ENCODE data around the gene NUTF2. TPM values are rescaled to one million over a fixed set of nuclear protein-coding genes. Genes with fewer than 3 reads are reported as not detected.
A peak's percentile ranks its signal among the peaks of the same experiment; 100 is the strongest.

Gene NUTF2
- total RNA-seq, 4 donors from 2014 or later = 88.5 to 136 (median 109) TPM

DNA sequence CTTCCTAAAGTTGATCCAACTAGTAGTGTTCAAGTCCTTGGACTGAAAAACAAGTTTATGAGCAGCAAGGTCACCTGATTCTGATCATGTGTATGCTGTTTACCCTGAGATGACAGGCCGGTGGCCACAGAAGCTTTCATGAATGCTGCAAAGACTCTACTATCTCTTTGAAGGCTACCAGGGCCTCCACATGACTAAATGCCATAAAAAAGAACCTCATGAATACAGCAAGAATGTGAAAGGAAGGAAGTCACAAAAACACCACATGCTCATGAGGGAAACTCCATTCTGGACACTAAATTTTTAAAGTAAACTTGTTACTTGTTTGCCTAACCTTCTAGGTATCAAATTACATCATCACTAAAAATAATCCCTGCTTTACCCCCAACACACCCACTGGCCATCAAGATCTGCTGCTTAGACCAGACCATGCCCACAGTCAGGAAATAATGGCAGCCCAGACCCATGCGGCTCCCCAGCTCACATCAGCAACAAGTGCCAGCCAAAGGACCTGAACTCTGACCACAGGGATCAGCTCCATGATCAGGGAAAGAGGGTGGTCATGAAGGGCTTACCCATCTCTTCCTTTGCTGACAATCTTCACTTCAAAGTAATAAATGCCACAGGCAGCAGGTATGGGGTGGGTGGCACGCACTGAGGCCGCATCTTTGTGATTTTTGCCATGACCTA, 41.7 kb upstream of the NUTF2 start:
- WGBS, 2 donors = 78 to 86% methylated on average over 4 of the region's 4 CpGs
- TF ChIP-seq POLR2A (IDR thresholded peaks at IDR 0.05) = no peak
- TF ChIP-seq, protein P1, sequence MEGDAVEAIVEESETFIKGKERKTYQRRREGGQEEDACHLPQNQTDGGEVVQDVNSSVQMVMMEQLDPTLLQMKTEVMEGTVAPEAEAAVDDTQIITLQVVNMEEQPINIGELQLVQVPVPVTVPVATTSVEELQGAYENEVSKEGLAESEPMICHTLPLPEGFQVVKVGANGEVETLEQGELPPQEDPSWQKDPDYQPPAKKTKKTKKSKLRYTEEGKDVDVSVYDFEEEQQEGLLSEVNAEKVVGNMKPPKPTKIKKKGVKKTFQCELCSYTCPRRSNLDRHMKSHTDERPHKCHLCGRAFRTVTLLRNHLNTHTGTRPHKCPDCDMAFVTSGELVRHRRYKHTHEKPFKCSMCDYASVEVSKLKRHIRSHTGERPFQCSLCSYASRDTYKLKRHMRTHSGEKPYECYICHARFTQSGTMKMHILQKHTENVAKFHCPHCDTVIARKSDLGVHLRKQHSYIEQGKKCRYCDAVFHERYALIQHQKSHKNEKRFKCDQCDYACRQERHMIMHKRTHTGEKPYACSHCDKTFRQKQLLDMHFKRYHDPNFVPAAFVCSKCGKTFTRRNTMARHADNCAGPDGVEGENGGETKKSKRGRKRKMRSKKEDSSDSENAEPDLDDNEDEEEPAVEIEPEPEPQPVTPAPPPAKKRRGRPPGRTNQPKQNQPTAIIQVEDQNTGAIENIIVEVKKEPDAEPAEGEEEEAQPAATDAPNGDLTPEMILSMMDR (IDR thresholded peaks at IDR 0.05) = no peak
- DNase-seq (ENCODE audit: low spot score in 2 of 2) = no peak
- intact Hi-C loops (cut with DNase I; ENCODE audit: low total_unique reads) = no loop called here
- no peak overlapping the region for H3K4me3 ChIP-seq (ENCODE audit: low read depth, poor library complexity, severe bottlenecking)

DNA sequence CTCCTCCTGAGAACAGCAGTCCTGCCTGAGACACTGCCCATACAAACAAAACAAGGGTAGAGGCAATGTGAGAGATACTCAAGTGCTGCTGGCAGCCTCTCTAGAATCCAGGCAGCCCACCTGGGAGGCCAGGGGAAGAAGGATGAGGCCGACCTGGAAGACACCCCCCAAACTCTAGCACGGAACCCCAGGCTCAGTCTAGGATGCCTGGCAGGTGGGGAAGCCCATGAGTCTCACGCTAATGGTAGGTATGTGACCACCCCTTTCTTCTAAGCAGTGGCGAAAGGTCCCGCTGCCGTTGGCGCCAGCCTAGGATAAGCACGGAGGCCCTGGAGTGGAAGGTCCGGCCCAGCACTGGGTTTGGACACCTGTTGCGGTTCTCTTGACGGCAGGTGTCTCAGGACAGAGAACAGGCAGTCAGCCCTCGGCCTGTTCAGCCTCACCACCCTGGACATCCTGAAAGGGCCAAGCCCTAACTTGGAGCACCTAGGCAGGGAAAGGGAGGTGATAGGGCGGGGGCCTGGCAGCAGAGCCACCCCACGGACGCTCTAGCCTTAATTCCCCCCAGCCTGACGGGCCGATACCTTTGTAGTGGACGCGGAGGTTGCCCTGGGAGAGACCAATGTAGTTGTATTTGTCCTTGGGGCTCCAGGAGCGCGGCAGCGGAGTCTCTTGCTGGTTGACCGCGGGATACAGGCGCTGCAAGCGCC, 40.9 kb upstream of the NUTF2 start:
- peak overlapping the region; percentile 81 for H3K4me3 ChIP-seq (ENCODE audit: low read depth, poor library complexity, severe bottlenecking)
- WGBS, 2 donors = 1% methylated on average over 19 to 25 of the region's 26 CpGs
- intact Hi-C loops (cut with DNase I; ENCODE audit: low total_unique reads) = no loop called here
- peak in 1 of 2 donors; percentile 18 for DNase-seq (ENCODE audit: low spot score in 2 of 2)
- TF ChIP-seq, protein P1 (IDR thresholded peaks at IDR 0.05) = no peak
- TF ChIP-seq POLR2A (IDR thresholded peaks at IDR 0.05) = no peak

DNA sequence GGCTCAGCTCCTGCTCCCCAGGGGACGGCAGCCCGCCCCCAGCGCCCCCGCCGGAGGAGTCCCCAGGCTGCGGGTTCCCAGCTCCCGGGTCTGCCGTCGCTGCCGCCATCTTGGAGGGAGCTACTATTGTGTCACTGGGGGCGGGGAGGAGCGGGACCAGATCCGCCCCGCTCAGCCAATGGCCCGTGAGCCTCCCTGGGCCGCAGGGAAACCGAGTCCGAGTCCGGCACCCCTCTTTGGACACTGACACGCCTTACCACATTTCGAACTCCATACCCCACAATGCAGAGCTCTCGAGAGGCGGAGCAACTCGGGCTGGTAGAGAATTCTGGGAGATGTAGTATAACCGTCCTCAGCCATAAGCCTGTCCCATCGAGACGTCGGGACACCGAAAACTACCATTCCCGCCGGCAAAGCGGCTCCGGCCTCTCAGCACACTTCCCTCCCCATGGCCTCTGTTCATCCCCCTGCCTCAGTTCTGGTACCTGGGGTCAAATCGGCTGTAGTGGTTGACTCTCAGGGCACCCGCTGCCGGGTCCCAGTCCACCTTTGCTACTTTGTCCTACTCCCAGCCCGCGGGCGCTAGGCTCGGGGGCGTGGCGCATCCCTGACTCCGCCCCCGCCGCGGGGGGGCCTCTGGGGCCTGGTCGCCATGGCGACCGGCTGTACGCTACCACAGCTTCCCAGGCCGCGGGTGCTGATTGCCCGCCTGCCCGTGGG, 40.1 kb upstream of the NUTF2 start, which contains the start of the genes RANBP10 and TSNAXIP1:
TSS of gene RANBP10 (minus strand) at position 133 of the 720 bp plus-strand sequence. CDS start at position 109, 24 bp downstream.
TSS of gene TSNAXIP1 (plus strand) at position 462 of the 720 bp plus-strand sequence. CDS start 261 bp downstream, outside the sequence.
- WGBS, 2 donors = 1% methylated on average over 39 to 41 of the region's 54 CpGs
- intact Hi-C loops (cut with DNase I; ENCODE audit: low total_unique reads) = no loop called here
- DNase-seq (ENCODE audit: low spot score in 2 of 2) = peak; percentile 98 to 99
- TF ChIP-seq, protein P1 (IDR thresholded peaks at IDR 0.05) = no peak
- no peak for TF ChIP-seq POLR2A (IDR thresholded peaks at IDR 0.05)
- H3K4me3 ChIP-seq (ENCODE audit: low read depth, poor library complexity, severe bottlenecking) = peak within 1 kb of the TSS; percentile 81

DNA sequence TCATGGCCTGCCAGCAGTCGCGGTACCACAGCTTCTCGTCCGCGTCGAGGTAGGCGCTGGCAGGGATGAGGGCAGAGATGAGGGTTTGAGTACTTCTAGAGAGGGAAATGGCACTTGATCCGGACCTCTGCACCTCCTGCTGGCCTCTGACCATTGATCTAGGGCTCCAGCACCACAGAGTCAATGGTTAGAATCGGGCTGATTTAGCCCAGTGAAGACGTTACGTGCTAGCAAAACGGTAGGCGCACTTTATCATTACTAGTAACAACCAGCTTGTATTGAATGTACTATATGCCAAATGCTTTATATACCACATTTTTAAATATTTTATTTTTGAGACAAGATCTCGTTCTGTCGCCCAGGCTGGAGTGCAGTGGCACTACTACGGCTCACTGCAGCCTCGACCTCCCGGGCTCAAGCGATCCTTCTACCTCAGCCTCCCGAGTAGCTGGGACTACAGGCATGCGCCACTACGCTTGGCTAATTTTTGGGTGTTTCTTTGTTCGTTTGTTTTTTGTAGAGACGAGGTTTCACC, 39.5 kb upstream of the NUTF2 start:
- TF ChIP-seq POLR2A (IDR thresholded peaks at IDR 0.05) = no peak
- TF ChIP-seq, protein P1 (IDR thresholded peaks at IDR 0.05) = no peak
- intact Hi-C loops (cut with DNase I; ENCODE audit: low total_unique reads) = no loop called here
- no peak for DNase-seq (ENCODE audit: low spot score in 2 of 2)
- peak overlapping the region; percentile 19 for H3K4me3 ChIP-seq (ENCODE audit: low read depth, poor library complexity, severe bottlenecking)
- WGBS, 2 donors = 28 to 31% methylated on average over 24 of the region's 24 CpGs

DNA sequence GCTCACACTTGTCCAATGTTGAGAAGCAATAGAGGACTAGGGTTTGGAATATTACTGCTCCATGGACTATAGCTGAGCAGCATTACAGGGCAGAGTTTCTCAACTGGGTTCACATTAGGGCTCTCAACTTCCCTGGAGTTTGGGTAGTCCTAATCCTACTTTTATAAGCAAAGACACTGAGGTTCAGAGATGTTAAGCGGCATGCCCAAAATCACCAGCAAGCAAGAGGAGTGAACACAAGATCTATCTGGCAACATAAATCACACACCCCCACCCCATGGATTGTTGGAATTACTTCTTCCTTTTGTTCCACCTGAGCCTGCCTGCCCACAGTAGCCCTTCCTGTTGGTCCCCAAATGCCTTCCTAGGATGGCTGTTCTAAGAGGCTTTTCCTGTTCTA, 34.8 kb upstream of the NUTF2 start:
- H3K4me3 ChIP-seq (ENCODE audit: low read depth, poor library complexity, severe bottlenecking) = no peak overlapping the region
- DNase-seq (ENCODE audit: low spot score in 2 of 2) = no peak
- intact Hi-C loops (cut with DNase I; ENCODE audit: low total_unique reads) = loop anchor here (5.0 kb wide), 1 partner anchor 140 kb away; no protein-coding TSS in a partner anchor
- WGBS, 2 donors = 91 to 100% methylated on average over 1 of the region's 1 CpG
- TF ChIP-seq POLR2A (IDR thresholded peaks at IDR 0.05) = no peak
- TF ChIP-seq, protein P1 (IDR thresholded peaks at IDR 0.05) = no peak

All from lower leg skin (tissue), 4 donors.